OCI-M2 (cell line): Measurements from ENCODE around the gene NIPA2.

Source experiments
- DNase-seq: peaks from one replicate; lab custom pipeline; 2025; ENCODE audit not compliant: unreplicated experiment; lab: John Stamatoyannopoulos, UW

NIPA2 gene

DNA sequence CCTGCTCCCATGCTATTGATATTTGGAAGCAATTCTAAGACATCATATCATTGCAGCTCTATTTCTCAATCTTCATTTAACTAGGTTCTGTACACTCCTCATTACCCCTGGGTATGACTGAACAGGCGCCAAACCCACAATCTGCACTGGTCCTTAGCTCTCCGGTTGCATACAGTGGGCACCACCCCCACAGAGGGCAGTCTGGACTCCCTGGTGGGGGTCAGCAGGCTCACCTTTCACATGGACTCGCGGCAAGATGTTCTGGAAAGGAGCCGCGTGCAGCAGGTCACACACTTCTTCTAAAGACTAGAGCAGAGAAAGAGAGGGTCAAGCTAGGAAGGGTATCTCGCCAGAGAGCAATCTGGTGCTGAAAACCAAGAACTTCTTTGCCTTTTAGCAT lies 36.5 kb downstream of the NIPA2 start:
- DNase-seq, result no peak

- DNase-seq, result no peak
These were observed 38.7 kb downstream of the NIPA2 start for GRCh38 chr15:22877117-22877516.

GRCh38 chr15:22877607-22878006 lies 39.1 kb downstream of the NIPA2 start:
- no peak for DNase-seq

GRCh38 chr15:22878103-22878502 lies 39.6 kb downstream of the NIPA2 start:
- no peak for DNase-seq

GRCh38 chr15:22880068-22880980 lies 41.9 kb downstream of the NIPA2 start:
- no peak for DNase-seq

- no peak for DNase-seq
These were observed 42.7 kb downstream of the NIPA2 start for GRCh38 chr15:22880981-22881738.

- DNase-seq, result no peak
These were observed 43.4 kb downstream of the NIPA2 start for GRCh38 chr15:22881739-22882440.

DNA sequence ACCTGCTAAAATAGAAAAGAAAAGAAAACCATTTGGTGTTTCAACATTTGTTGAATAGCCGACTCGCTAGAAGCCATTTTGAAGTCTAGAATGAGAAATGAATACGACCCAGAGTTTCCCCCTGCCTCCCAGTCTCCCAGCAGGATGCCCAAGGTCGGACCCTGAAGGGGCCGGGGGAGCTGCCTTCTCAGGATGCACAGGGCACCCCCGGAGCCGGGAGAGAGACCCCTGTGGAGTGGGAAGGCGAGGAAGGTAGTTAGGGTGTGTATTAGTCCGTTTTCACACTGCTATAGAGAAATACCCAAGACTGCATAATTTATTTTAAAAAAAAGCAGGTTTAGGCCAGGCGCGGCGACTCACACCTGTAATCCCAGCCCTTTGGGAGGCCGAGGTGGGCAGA lies 44.7 kb downstream of the NIPA2 start:
- DNase-seq, result no peak

DNA sequence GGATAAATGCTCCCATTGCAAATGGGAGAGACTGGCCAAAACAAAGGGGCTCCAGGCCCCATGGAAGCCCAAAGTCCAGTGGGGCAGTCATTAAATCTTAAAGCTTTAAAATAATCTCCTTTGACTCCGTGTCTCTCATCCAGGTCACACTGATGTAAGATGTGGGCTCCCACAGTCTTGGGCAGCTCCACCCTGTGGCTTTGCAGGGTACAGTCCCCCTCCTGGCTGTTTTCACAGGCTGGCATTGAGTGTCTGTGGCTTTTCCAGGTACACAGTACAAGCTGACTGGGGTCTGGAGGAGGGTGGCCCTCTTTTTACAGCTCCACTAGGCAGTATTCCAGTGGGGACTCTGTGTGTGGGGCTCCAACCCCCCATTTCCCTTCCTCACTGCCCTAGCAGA lies 45.9 kb downstream of the NIPA2 start:
- no peak for DNase-seq

DNA sequence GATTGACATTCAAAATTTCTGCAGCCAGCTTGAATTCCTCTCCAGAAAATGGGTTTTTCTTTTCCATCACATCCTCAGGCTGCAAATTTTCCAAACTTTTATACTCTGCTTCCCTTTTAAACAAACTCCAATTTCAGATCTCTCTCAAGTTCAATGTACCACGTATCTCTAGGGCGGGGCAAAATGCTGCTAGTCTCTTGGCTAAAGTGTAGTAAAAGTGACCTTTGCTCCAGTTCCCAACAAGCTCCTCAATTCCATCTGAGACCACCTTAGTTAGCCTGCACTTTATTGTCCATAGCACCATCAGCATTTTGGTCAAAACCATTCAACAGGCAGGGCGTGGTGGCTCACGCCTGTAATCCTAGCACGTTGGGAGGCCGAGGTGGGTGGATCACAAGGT lies 46.7 kb downstream of the NIPA2 start:
- DNase-seq, result no peak

- DNase-seq, result no peak
These were observed 48.9 kb downstream of the NIPA2 start for GRCh38 chr15:22887157-22887951.

GRCh38 chr15:22888120-22888859 lies 49.8 kb downstream of the NIPA2 start:
- no peak for DNase-seq

GRCh38 chr15:22889146-22889818 lies 50.8 kb downstream of the NIPA2 start:
- no peak for DNase-seq

DNA sequence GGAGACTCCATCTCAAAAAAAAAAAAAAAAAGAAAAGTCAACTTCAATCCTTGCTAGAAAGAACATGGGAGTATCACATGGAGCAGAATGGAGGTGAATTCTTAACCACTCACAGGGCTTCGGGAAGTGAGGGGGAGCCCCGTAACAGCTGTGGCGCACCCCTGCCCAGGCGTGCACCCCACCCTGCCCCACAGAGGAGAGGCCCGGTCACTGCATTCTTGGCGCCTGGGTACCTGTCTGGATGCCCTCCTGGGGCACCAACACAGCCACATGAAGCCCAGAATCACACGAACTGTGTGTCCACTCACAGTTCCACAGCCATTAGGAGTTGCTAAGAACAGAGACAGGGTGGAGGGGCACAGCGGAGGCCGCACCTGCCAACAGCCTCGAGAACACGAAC lies 51.8 kb downstream of the NIPA2 start:
- DNase-seq, result no peak

GRCh38 chr15:22891426-22892210 lies 53.2 kb downstream of the NIPA2 start:
- no peak for DNase-seq

DNA sequence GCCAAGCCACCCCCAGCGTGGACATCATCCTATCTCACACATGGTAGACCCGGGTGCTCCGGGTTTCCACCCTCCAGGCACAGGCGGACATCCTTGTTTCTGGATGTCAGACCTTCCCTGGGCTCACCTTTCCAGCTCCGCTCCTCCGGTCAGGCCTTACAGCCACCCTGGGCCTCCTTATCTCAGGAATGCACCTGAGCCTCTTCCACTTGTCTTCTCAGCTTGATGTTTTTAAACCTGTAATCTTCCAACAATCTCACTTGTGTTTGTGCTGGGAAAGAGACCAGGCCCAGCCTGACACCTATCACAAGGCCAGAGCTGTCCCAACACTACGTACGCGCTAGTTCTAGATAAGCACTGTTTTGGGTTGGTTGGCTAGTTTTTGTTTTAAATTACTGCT lies 53.9 kb downstream of the NIPA2 start:
- no peak for DNase-seq

- DNase-seq, result no peak
These were observed 54.6 kb downstream of the NIPA2 start for GRCh38 chr15:22893081-22893480.

DNA sequence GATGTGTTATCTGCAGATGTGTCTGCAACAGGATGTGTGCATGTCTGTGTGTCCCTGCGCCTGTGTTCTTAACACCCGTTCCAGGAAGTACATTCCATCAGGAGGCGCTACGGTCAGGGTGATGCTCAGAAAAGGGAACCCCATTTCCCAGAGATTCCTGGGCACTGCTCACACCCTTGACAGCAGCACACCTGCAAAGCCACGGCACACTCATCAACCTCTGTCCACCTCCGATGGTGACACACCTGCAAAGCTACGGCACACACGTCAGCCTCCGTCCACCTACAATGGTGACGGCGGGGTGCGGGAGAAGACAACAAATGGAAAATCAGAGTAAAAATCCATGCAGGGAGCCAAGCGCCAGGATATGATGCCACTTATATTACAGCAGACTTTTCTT lies 55.4 kb downstream of the NIPA2 start:
- DNase-seq, result no peak
